Measurements from ENCODE around the gene SLC25A19. TPM values are rescaled to one million over a fixed set of nuclear protein-coding genes. Genes with fewer than 3 reads are reported as not detected.

SLC25A19 gene
- total and polyA plus RNA-seq, 2 experiments from 2014 or later = 17.9 to 22.4 TPM

GRCh38 chr17:75239214-75239613 lies 50.0 kb downstream of the SLC25A19 start:
- TF ChIP-seq POLR2AphosphoS5 (IDR thresholded peaks at IDR 0.05; ENCODE audit: low read depth) (0 out of 2 replicates have a peak, but pooled peaks have one; percentile 6), JUNB (IDR thresholded peaks at IDR 0.05; ENCODE audit: unreplicated experiment) (no peak), EZH2phosphoT487 (IDR thresholded peaks at IDR 0.05; ENCODE audit: unreplicated experiment) (no peak), EZH2 (IDR thresholded peaks at IDR 0.05; ENCODE audit: low read depth, unreplicated experiment) (no peak), ZNF331 (CRISPR knock-in tag; IDR thresholded peaks at IDR 0.05; ENCODE audit: low read depth) (no peak)
- Histone ChIP-seq H4K20me1 (replicated peaks; ENCODE audit: insufficient read depth) (peaks cover 4% of the 10 kb centered on the region; the same call in 1 of the 2 replicates), H3K4me1 (ENCODE audit: insufficient read depth) (no peaks in the 10 kb centered on the region), H2AFZ (no peak overlapping the region), H3K27me3 (ENCODE audit: insufficient read depth) (no peaks in the 10 kb centered on the region), H3K9me2 (ENCODE audit: insufficient read depth) (no peaks in the 10 kb centered on the region), H3K79me2 (replicated peaks; ENCODE audit: insufficient read depth) (no peaks in the 10 kb centered on the region), H3F3A (replicated peaks; ENCODE audit: low read depth) (peaks cover 39% of the 10 kb centered on the region), H3K4me2 (no peak overlapping the region), H3K27ac (ENCODE audit: low read depth) (no peak overlapping the region; the same call in 1 of the 2 replicates), H3K4me3 (no peak overlapping the region), H3K36me3 (ENCODE audit: insufficient read depth) (peaks cover 24% of the 10 kb centered on the region)
- H3K4me3 Mint-ChIP-seq = no peak overlapping the region
- peaks cover 87% of the 10 kb centered on the region for H3K36me3 Mint-ChIP-seq (ENCODE audit: low read depth)
- H3K27me3 Mint-ChIP-seq (ENCODE audit: insufficient read depth, low read depth, poor library complexity) = peaks cover 28% of the 10 kb centered on the region
- H3K27ac Mint-ChIP-seq = no peak overlapping the region
- ATAC-seq (no peak), DNase-seq (ENCODE audit: low spot score) (no peak)
- H3K9me3 Mint-ChIP-seq = no peaks in the 10 kb centered on the region
- H3K4me1 Mint-ChIP-seq = peaks cover 10% of the 10 kb centered on the region; the same call in 2 of the 3 replicates

- H3K27ac Mint-ChIP-seq = no peak overlapping the region; the same call in 1 of the 2 replicates
- no peaks in the 10 kb centered on the region for H3K79me2 ChIP-seq (replicated peaks; ENCODE audit: insufficient read depth)
- DNase-seq (ENCODE audit: low spot score) = peak; percentile 88
- no peaks in the 10 kb centered on the region for H3K27me3 ChIP-seq (ENCODE audit: insufficient read depth)
- no peak overlapping the region for H3K4me3 Mint-ChIP-seq
- no peak overlapping the region for H3K4me2 ChIP-seq
- H3K27ac ChIP-seq (ENCODE audit: low read depth) = no peak overlapping the region
- peaks cover 28% of the 10 kb centered on the region for H3K27me3 Mint-ChIP-seq (ENCODE audit: insufficient read depth, low read depth, poor library complexity)
- peaks cover 24% of the 10 kb centered on the region for H3K36me3 ChIP-seq (ENCODE audit: insufficient read depth)
- H3K9me2 ChIP-seq (ENCODE audit: insufficient read depth) = no peaks in the 10 kb centered on the region
- H2AFZ ChIP-seq = no peak overlapping the region
- no peak overlapping the region for H3K4me3 ChIP-seq
- no peaks in the 10 kb centered on the region for H3K4me1 ChIP-seq (ENCODE audit: insufficient read depth)
- H3K4me1 Mint-ChIP-seq = peaks cover 10% of the 10 kb centered on the region; the same call in 2 of the 3 replicates
- peak; percentile 67 for ATAC-seq
- peaks cover 39% of the 10 kb centered on the region for H3F3A ChIP-seq (replicated peaks; ENCODE audit: low read depth)
- peaks cover 4% of the 10 kb centered on the region; the same call in 1 of the 2 replicates for H4K20me1 ChIP-seq (replicated peaks; ENCODE audit: insufficient read depth)
- H3K36me3 Mint-ChIP-seq (ENCODE audit: low read depth) = peaks cover 88% of the 10 kb centered on the region
- no peaks in the 10 kb centered on the region for H3K9me3 Mint-ChIP-seq
- TF ChIP-seq JUNB (IDR thresholded peaks at IDR 0.05; ENCODE audit: unreplicated experiment) (no peak), CTCF (conservative IDR thresholded peaks at IDR 0.05; ENCODE audit: low read depth in 2 of 2) (peak; percentile 81 to 94), CREB1 (CRISPR knock-in tag; IDR thresholded peaks at IDR 0.05; ENCODE audit: low read depth) (no peak), POLR2AphosphoS5 (IDR thresholded peaks at IDR 0.05; ENCODE audit: low read depth) (peak; percentile 35; the same call in 1 of the 2 replicates), ZNF114 (CRISPR knock-in tag; IDR thresholded peaks at IDR 0.05) (no peak), NANOG (IDR thresholded peaks at IDR 0.05; ENCODE audit: borderline replicate concordance) (no peak), STAT1 (IDR thresholded peaks at IDR 0.05; ENCODE audit: unreplicated experiment) (no peak)
- TF ChIP-seq, protein P1, sequence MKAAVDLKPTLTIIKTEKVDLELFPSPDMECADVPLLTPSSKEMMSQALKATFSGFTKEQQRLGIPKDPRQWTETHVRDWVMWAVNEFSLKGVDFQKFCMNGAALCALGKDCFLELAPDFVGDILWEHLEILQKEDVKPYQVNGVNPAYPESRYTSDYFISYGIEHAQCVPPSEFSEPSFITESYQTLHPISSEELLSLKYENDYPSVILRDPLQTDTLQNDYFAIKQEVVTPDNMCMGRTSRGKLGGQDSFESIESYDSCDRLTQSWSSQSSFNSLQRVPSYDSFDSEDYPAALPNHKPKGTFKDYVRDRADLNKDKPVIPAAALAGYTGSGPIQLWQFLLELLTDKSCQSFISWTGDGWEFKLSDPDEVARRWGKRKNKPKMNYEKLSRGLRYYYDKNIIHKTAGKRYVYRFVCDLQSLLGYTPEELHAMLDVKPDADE (IDR thresholded peaks at IDR 0.05) = no peak
- TF ChIP-seq, protein P2, sequence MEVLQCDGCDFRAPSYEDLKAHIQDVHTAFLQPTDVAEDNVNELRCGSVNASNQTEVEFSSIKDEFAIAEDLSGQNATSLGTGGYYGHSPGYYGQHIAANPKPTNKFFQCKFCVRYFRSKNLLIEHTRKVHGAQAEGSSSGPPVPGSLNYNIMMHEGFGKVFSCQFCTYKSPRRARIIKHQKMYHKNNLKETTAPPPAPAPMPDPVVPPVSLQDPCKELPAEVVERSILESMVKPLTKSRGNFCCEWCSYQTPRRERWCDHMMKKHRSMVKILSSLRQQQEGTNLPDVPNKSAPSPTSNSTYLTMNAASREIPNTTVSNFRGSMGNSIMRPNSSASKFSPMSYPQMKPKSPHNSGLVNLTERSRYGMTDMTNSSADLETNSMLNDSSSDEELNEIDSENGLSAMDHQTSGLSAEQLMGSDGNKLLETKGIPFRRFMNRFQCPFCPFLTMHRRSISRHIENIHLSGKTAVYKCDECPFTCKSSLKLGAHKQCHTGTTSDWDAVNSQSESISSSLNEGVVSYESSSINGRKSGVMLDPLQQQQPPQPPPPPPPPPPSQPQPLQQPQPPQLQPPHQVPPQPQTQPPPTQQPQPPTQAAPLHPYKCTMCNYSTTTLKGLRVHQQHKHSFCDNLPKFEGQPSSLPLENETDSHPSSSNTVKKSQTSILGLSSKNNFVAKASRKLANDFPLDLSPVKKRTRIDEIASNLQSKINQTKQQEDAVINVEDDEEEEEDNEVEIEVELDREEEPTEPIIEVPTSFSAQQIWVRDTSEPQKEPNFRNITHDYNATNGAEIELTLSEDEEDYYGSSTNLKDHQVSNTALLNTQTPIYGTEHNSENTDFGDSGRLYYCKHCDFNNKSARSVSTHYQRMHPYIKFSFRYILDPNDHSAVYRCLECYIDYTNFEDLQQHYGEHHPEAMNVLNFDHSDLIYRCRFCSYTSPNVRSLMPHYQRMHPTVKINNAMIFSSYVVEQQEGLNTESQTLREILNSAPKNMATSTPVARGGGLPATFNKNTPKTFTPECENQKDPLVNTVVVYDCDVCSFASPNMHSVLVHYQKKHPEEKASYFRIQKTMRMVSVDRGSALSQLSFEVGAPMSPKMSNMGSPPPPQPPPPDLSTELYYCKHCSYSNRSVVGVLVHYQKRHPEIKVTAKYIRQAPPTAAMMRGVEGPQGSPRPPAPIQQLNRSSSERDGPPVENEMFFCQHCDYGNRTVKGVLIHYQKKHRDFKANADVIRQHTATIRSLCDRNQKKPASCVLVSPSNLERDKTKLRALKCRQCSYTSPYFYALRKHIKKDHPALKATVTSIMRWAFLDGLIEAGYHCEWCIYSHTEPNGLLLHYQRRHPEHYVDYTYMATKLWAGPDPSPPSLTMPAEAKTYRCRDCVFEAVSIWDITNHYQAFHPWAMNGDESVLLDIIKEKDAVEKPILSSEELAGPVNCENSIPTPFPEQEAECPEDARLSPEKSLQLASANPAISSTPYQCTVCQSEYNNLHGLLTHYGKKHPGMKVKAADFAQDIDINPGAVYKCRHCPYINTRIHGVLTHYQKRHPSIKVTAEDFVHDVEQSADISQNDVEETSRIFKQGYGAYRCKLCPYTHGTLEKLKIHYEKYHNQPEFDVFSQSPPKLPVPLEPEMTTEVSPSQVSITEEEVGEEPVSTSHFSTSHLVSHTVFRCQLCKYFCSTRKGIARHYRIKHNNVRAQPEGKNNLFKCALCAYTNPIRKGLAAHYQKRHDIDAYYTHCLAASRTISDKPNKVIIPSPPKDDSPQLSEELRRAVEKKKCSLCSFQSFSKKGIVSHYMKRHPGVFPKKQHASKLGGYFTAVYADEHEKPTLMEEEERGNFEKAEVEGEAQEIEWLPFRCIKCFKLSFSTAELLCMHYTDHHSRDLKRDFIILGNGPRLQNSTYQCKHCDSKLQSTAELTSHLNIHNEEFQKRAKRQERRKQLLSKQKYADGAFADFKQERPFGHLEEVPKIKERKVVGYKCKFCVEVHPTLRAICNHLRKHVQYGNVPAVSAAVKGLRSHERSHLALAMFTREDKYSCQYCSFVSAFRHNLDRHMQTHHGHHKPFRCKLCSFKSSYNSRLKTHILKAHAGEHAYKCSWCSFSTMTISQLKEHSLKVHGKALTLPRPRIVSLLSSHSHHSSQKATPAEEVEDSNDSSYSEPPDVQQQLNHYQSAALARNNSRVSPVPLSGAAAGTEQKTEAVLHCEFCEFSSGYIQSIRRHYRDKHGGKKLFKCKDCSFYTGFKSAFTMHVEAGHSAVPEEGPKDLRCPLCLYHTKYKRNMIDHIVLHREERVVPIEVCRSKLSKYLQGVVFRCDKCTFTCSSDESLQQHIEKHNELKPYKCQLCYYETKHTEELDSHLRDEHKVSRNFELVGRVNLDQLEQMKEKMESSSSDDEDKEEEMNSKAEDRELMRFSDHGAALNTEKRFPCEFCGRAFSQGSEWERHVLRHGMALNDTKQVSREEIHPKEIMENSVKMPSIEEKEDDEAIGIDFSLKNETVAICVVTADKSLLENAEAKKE (CRISPR knock-in tag; IDR thresholded peaks at IDR 0.05) = no peak
Measured at GRCh38 chr17:75238684-75239191, 50.5 kb downstream of the SLC25A19 start.

All from GM23338 (cell line).